Right atrium auricular region (tissue), 2 donors: ENCODE data around the gene GDPD4. TPM values are rescaled to one million over a fixed set of nuclear protein-coding genes. Genes with fewer than 3 reads are reported as not detected.

Experiments used
- DNase-seq: peaks from one replicate; pipeline ENCODE4 v3.0.0-alpha.2; 2019; ENCODE audit warnings: low spot score
- H3K27ac ChIP-seq, 2 donors: fragments of 200-600 bp; sonication (generic); 1 replicate in 1 of 2; 2 replicates in 1 of 2; pipeline ENCODE4 v1.5.1; 2016 to 2019
- H3K27me3 ChIP-seq, 2 donors: fragments of 200-600 bp; sonication (generic); one replicate each; pipeline versions ENCODE4 v1.5.1 to v1.6.0; 2017 to 2019
- H3K36me3 ChIP-seq: fragments of 200-600 bp; sonication (generic); one replicate; pipeline ENCODE4 v1.5.1; 2016
- H3K4me1 ChIP-seq, 2 donors: fragments of 200-600 bp; sonication (generic); one replicate each; pipeline versions ENCODE4 v1.5.1 to v1.6.0; 2017 to 2019
- H3K4me3 ChIP-seq, 2 donors: fragments of 200-600 bp; sonication (generic); 1 replicate in 1 of 2; 2 replicates in 1 of 2; pipeline ENCODE4 v1.5.1; 2017 to 2019; ENCODE audit warnings: mild to moderate bottlenecking in 1 of 2, moderate library complexity in 1 of 2
- H3K9me3 ChIP-seq, 2 donors: fragments of 200-600 bp; sonication (generic); one replicate each; pipeline ENCODE4 v1.5.1; 2019
- total RNA-seq, 2 donors: library from RNA; depleted of rRNA; stranded (reverse); fragments of >200 nt; gene quantifications; one replicate each; pipeline ENCODE4 v1.1.0, GENCODE V29; 2016
- TF ChIP-seq, protein P1 (sequence below), 2 donors: fragments of 200-600 bp; sonication (generic); IDR thresholded peaks; one replicate each; pipeline ENCODE4 v1.5.1; 2019; ENCODE audit warnings: antibody characterized with exemption in 2 of 2

GDPD4 gene
- total RNA-seq, 2 donors from 2014 or later: not detected

DNA sequence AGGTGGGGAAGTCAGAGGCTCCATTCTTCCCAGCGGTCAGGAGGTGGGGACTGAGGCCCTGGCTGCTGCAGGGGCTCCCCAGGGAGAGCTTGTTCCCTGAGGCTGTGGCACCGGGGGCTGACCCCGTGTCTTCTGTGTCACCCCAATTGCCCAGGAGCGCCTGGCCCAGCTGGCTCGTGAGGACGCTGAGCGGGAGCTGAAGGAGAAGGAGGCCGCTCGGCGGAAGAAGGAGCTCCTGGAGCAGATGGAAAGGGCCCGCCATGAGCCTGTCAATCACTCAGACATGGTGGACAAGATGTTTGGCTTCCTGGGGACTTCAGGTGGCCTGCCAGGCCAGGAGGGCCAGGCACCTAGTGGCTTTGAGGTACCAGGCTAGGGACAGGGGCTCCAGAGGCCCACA lies 120.3 kb downstream of the GDPD4 start:
- Histone ChIP-seq H3K4me1 (no peaks in the 10 kb centered on the region), H3K27me3 (no peaks in the 10 kb centered on the region), H3K27ac (no peak overlapping the region), H3K4me3 (no peak overlapping the region), H3K36me3 (no peaks in the 10 kb centered on the region), H3K9me3 (no peaks in the 10 kb centered on the region)
- DNase-seq: no peak
- TF ChIP-seq, protein P1, sequence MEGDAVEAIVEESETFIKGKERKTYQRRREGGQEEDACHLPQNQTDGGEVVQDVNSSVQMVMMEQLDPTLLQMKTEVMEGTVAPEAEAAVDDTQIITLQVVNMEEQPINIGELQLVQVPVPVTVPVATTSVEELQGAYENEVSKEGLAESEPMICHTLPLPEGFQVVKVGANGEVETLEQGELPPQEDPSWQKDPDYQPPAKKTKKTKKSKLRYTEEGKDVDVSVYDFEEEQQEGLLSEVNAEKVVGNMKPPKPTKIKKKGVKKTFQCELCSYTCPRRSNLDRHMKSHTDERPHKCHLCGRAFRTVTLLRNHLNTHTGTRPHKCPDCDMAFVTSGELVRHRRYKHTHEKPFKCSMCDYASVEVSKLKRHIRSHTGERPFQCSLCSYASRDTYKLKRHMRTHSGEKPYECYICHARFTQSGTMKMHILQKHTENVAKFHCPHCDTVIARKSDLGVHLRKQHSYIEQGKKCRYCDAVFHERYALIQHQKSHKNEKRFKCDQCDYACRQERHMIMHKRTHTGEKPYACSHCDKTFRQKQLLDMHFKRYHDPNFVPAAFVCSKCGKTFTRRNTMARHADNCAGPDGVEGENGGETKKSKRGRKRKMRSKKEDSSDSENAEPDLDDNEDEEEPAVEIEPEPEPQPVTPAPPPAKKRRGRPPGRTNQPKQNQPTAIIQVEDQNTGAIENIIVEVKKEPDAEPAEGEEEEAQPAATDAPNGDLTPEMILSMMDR (IDR thresholded peaks at IDR 0.05): no peak

DNA sequence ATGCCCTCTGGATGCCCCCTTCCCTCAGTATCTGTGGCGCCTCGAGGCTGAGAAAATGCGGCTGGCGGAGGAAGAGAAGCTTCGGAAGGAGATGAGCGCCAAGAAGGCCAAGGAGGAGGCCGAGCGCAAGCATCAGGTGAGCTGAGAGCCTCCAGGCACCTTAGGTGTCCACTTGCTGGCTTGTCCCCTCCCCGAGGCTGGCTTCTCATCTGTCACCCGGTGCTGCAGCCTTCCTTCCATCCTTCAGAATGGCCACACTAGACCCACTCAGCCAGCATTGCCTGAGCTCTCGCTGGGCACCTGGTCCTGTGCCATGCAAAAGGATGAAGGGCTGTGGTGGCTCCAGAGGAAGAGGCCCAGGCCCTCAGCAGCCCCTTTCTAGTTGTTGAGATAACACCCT lies 121.1 kb downstream of the GDPD4 start:
- Histone ChIP-seq H3K27ac (no peak overlapping the region), H3K4me3 (no peak overlapping the region), H3K27me3 (no peaks in the 10 kb centered on the region), H3K9me3 (no peaks in the 10 kb centered on the region), H3K36me3 (no peaks in the 10 kb centered on the region), H3K4me1 (no peaks in the 10 kb centered on the region)
- TF ChIP-seq, protein P1 (IDR thresholded peaks at IDR 0.05): no peak
- DNase-seq: no peak

DNA sequence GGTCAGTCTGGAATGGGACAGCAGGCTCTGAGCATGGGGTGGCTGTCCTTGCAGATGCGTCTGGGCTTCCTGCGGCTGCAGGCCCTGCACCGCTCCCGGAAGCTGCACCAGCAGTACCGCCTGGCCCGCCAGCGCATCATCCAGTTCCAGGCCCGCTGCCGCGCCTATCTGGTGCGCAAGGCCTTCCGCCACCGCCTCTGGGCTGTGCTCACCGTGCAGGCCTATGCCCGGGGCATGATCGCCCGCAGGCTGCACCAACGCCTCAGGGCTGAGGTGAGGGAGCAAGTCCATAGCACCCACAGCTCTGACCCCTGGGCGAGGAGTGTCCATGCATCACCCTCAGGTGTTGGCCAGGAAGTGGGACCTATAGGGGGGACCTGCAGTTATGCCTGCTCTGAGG lies 121.8 kb downstream of the GDPD4 start:
- no peaks in the 10 kb centered on the region for H3K9me3 ChIP-seq

GRCh38 chr11:77179048-77179447 lies 122.4 kb downstream of the GDPD4 start:
- H3K4me1 ChIP-seq: no peaks in the 10 kb centered on the region
- DNase-seq: no peak
- no peak overlapping the region for H3K27ac ChIP-seq
- no peak overlapping the region for H3K4me3 ChIP-seq
- TF ChIP-seq, protein P1 (IDR thresholded peaks at IDR 0.05): no peak
- no peaks in the 10 kb centered on the region for H3K27me3 ChIP-seq
- no peaks in the 10 kb centered on the region for H3K36me3 ChIP-seq
- no peaks in the 10 kb centered on the region for H3K9me3 ChIP-seq

More for the DNA sequence above, 121.8 kb downstream of the GDPD4 start:
- H3K27me3 ChIP-seq: no peaks in the 10 kb centered on the region
- no peaks in the 10 kb centered on the region for H3K4me1 ChIP-seq
- H3K27ac ChIP-seq: no peak overlapping the region
- TF ChIP-seq, protein P1 (IDR thresholded peaks at IDR 0.05): no peak
- no peaks in the 10 kb centered on the region for H3K36me3 ChIP-seq
- no peak for DNase-seq
- no peak overlapping the region for H3K4me3 ChIP-seq

GRCh38 chr11:77178150-77178549 lies 123.3 kb downstream of the GDPD4 start:
- DNase-seq: no peak

DNA sequence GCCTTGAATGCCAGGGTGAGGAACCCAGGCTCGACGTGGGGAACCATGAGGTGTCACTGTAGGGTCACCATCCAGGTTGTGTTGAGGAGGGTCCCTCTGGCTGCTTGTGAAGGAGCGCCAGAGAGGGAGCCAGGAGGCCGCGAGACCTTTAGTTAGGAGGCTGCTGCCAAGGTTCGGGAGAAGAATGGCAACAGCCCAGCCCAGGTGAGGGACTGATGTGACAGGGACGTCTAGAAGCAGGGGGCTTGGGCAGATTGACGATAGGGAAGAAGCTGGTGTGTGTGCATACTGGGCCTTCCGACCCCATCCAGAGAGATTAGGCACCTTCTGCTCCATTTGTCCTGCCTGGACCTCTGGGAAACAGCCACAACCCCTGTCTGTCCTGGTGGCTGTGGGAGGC lies 124.5 kb downstream of the GDPD4 start:
- H3K9me3 ChIP-seq: no peaks in the 10 kb centered on the region
- no peaks in the 10 kb centered on the region for H3K27me3 ChIP-seq
- no peaks in the 10 kb centered on the region for H3K36me3 ChIP-seq
- no peaks in the 10 kb centered on the region for H3K4me1 ChIP-seq
- no peak for DNase-seq
- TF ChIP-seq, protein P1 (IDR thresholded peaks at IDR 0.05): no peak
- no peak overlapping the region for H3K27ac ChIP-seq
- no peak overlapping the region for H3K4me3 ChIP-seq

More at GRCh38 chr11:77178150-77178549, 123.3 kb downstream of the GDPD4 start:
- H3K36me3 ChIP-seq: no peaks in the 10 kb centered on the region
- H3K4me3 ChIP-seq: no peak overlapping the region
- TF ChIP-seq, protein P1 (IDR thresholded peaks at IDR 0.05): no peak
- no peaks in the 10 kb centered on the region for H3K9me3 ChIP-seq
- no peak overlapping the region for H3K27ac ChIP-seq
- H3K4me1 ChIP-seq: no peaks in the 10 kb centered on the region
- H3K27me3 ChIP-seq: no peaks in the 10 kb centered on the region
